GM19463 (cell line): Measurements from ENCODE around the gene GLRX5.

Experiments
- ATAC-seq: cut with Tn5 transposase; IDR thresholded peaks from one replicate; pipeline ENCODE4 v1.9.1; 2021; ENCODE audit warnings: mild to moderate bottlenecking, moderate library complexity; ENCODE audit not compliant: unreplicated experiment

The GLRX5 gene

GRCh38 chr14:95534299-95535225 is at the start of gene GLRX5:
TSS of gene GLRX5 (plus strand) at chr14:95535050. CDS start at chr14:95535090, 40 bp downstream.
- ATAC-seq: peak; percentile 88

- no peak for ATAC-seq
These were observed 49.5 kb upstream of the GLRX5 start for GRCh38 chr14:95485222-95485819.

GRCh38 chr14:95486875-95487668 is 47.8 kb upstream of the GLRX5 start:
- ATAC-seq: no peak

GRCh38 chr14:95487669-95488084 is 47.2 kb upstream of the GLRX5 start:
- ATAC-seq: no peak

- no peak for ATAC-seq
These were observed 46.3 kb upstream of the GLRX5 start for GRCh38 chr14:95488376-95489213.

GRCh38 chr14:95489214-95490137 is 45.4 kb upstream of the GLRX5 start:
- no peak for ATAC-seq

- no peak for ATAC-seq
These were observed 44.7 kb upstream of the GLRX5 start for GRCh38 chr14:95490138-95490509.

GRCh38 chr14:95490727-95491451 is 44.0 kb upstream of the GLRX5 start:
- no peak for ATAC-seq

- ATAC-seq: no peak
These were observed 42.8 kb upstream of the GLRX5 start for GRCh38 chr14:95491936-95492608.

- ATAC-seq: no peak
These were observed 41.3 kb upstream of the GLRX5 start for GRCh38 chr14:95493503-95493902.

- ATAC-seq: no peak
These were observed 40.9 kb upstream of the GLRX5 start for GRCh38 chr14:95493976-95494375.

- ATAC-seq: no peak
These were observed 40.4 kb upstream of the GLRX5 start for GRCh38 chr14:95494456-95494855.

- ATAC-seq: no peak
These were observed 39.8 kb upstream of the GLRX5 start for GRCh38 chr14:95495076-95495475.

GRCh38 chr14:95495538-95496025 is 39.3 kb upstream of the GLRX5 start:
- peak; percentile 87 for ATAC-seq

- no peak for ATAC-seq
These were observed 38.7 kb upstream of the GLRX5 start for GRCh38 chr14:95496111-95496681.

- no peak for ATAC-seq
These were observed 38.1 kb upstream of the GLRX5 start for GRCh38 chr14:95496690-95497259.

GRCh38 chr14:95497561-95498011 is 37.3 kb upstream of the GLRX5 start:
- ATAC-seq: no peak
